NCI-H2081 treated with DMSO at 0.1 percent for 48 hours (cell line): ENCODE measurements around the gene AOAH.

ENCODE experiments used
- DNase-seq: peaks from one replicate; lab custom pipeline; 2025; lab: John Stamatoyannopoulos, UW

The AOAH gene

DNA sequence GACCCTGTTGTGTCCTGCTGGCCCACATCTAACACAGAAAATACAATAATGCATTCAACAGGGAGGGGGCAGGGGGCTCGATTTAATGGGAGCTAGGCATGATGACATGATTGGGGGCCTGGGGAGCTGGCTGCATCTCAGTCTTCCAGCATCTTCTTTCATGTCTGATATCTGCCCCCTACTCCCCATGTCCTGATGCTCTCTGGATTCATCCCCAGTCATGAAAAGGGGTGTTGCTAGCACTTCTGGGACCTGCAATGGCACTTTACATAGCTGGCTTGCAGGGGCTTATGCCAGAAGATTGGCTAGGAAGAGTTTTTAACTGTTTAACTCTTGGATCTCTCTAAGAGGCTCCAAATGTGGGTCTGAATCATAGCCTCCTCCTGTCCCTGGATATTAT lies 94.9 kb downstream of the AOAH start:
- DNase-seq = no peak

DNA sequence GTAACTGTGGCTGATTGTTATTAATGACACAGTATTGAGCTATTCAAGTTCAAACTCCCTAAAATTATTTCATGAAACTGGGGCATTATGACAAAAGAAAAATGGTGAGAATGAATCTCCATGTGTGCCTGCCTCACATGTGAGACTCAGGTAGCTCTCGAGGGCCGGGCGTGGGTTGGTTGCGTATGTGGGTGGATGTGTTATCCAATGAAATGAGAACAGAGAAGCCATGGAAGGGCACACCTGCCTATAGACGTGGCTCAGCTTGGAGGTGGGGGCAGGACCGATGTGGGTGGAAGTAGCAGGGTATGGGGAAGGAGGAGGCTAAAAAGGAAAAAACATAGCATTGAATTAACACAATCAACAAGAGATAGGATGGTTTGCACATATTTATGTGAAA lies 96.5 kb downstream of the AOAH start:
- no peak for DNase-seq

DNA sequence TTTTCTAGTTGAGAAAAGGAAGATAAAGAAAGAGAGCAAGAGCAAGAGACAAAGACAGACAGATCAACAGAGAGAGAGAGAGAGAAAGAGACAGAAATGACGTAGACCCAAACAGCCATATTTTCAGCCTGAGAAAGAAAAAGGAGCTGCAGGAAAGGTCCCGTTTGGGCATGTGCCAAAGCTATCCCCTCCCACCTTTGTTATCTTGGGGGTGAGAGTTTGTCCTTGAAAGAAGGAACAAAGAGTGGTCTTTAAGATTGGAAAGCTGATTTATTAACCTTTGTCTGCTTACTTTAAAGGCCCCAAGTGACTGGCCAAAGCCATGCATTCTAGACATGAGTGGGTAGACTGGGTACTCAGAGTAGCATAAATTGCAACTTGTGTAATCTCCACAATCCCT lies 98.2 kb downstream of the AOAH start:
- DNase-seq = no peak

DNA sequence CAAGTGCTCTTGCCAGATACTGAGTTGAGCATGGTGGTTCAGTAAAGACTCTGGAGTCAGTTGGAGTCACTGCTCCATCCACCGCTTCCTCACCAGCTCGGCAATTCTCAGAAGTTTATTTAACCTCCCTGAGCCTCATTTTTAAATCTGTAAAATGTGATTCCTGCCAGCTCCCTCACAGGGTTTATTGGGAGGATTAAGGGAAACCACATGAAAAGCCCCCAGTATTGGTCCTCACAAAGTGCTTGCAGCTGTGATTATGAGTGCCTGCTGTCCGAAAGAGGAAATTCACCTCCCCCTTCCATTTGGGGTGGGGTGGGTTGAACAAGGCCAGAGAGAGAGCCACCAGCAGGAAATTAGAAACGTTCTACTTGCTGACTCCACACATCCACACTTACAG lies 99.0 kb downstream of the AOAH start:
- DNase-seq = no peak

DNA sequence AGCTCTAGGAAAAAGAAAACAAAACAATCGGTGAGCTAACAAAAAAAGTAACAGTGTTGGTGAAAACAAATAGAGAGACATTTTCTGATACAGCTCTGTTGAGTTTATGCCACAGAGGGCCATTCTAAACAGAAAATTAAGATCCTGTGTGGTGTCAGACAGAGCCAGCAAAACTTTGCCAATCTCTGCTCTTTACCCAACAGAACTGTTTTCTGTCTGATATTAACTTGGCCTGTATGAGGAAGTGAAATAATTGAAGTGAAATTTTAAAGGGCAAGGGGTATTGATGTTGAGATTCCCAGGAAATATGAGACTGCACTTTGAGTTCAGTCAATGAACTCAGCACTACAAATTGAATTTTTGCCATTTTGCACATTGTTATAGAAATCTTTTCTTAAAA lies 101.0 kb downstream of the AOAH start:
- DNase-seq = no peak

DNA sequence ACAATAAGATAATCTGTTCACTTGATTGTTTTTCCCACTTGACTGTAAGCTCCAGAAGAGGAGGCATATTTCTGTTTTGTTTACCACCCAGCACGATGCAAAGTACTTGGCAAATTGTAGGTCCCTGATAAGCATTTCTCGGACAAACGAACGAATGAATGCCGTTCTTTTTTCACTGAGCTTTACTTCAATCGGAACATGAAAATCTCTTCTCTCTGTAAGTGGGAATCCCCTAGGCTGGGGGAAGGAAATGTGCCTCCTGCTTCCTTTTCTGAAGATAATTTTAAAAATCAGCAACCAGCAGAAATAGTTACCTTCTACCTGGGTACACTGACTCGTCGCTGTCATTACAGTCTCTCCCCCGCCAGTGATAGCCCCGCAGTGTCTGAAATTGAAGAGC lies 102.9 kb downstream of the AOAH start:
- no peak for DNase-seq

DNA sequence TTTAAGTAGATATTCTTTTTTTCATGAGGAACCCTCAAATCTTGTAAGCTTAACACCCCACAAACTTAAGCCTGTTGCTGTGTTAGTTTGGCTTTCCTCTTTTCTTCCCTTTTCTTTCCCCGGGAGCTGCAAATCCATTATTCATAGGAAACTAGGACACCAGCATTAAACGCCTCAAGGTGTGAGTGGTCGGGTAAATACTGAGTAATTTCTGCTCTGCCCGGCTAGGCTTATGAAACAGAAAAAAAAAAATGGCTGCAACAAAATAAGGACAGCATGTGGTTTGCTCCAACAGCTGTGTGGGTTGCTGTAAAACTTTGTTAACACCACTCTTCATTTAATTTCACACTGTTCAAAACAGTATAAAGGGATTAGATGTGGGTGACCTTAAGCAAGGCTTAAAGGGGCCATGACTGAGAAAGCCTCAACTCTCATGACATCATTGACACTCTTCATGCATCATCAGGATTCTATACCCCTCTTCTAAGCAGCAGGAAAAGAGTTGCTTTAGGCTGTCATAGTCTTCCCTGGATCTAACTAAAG lies 104.1 kb downstream of the AOAH start:
- DNase-seq = no peak

DNA sequence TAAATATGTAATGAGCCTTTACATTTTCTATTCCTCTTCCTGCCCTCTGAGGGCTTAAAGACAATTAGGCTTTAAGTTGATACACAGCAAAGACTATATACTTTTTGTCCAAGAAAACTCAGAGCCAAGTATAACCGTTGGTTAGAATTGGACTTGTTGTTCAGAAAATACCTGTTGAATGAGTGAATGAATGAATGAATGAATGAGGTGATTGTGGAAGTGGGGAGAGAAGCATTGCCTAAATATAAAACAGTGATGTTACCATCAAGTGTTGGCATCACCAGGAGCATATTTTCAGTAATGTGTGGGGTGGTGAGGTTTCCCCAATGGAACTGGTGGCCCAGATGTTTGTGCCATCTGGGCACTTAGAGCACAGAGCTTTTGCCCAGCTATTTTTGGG lies 106.9 kb downstream of the AOAH start:
- no peak for DNase-seq

DNA sequence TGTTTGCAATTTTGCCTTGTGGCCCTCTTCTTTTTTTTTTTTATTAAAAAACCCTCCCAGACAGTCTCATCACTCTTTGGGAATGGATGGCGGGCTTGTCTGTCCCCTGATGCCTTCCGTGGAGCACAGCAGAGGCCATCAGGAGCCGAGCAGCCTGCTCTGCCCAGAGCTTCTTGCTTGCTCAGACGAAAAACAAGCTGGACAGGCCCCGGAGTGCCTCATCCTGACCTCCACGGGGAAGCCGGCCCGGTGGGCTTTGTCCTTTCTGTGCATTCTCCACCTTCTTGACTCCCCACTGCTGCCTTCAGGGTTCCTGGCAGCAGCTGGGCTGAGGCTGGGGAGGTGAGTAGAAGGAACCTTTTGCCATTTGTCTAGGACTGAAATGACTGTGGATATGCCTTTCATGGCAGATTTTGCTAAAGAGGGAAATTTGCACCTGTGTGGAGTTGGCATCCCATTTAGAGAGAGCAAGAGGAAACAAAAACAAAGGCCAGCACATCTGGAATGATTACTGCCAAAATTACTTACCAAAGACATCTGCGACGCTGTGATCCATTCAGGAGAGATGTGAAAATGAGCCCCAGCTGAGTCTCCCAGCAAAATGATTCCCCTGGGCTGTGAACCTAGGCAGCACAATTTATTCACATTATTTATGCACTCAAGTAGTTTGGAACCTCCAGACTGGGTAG lies 108.3 kb downstream of the AOAH start:
- DNase-seq = peak; percentile 65

DNA sequence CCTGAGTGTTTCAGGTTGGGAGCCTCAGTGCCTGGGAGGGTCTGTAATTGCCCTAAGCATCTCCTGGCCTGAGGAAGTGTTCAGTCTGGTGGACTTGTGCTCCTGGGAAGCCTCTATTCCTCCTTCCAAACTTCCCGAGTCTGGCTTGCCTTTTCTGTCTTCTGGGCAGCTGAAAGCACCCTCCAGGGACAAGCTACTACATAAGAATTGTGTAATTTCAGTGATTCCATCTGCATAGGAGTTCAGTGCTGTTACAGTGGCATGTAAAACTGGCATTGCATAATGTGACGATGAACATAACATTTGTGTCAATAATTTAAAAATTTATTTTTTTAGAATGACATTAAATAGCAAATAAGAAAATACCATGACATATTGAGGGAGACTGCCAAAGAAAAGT lies 109.3 kb downstream of the AOAH start:
- no peak for DNase-seq

DNA sequence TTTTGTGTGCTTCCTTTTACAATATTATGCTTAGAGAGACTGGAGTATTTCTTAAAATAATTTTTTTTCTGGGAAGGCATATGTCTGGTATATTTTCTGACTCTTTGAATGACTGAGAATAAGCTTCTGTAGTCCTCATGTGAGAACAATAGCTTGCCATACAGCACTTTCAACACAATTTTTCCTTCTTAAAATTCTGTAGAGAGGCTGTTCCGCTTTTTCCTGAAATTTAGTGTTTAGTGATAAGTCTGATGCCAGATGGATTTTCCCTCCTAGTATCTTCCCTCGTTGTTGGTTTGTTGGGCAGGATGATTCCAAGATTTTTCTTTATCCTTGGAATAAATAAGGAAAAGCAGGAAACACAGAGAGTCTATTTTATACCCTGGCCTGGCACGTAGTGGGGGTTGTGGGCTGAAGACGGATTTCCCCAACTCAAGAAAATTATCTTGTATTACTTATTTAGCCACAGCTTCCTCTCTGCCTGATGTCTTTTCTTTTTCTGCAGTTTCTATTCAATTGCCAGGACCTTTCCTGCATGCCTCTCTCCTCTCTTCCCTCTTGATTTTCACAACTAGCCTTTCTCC lies 111.2 kb downstream of the AOAH start:
- DNase-seq = no peak

DNA sequence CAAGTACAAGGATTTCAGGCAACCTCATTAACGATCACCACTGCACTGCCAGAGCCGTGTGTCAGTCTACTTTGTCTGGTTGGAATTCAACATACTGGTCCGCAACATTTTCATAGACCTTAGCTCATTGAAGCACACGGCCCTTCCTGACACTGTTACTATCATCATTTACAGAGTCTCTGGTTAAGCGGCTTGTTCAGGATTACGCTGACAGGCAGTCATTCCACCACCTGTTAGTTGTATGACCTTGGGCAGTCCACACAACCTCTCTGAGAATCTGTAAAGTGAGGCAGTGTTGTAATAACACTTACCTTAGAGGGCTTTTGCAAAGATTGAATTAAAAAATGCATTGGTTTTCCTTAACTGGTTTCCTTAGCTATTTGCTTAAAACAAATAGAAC lies 112.6 kb downstream of the AOAH start:
- no peak for DNase-seq

DNA sequence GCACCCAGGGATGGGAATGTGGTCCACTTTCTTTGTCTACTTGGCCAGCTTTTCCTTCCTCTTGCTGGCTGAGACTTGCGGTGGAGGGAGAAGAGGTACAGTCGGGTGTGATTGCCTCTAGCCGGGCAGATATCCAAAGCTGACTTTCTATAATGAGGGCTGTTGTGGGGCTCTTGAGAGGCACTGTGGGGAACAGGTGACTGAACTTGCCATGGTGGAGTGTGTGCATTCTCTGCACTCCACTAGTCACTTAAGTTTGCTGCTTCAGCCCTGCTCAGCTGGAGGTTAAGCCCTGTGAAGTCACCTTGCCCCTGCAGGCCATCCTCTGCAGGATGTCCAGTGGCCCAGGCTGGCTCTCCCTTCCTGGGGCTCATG lies 116.6 kb downstream of the AOAH start:
- DNase-seq = no peak

DNA sequence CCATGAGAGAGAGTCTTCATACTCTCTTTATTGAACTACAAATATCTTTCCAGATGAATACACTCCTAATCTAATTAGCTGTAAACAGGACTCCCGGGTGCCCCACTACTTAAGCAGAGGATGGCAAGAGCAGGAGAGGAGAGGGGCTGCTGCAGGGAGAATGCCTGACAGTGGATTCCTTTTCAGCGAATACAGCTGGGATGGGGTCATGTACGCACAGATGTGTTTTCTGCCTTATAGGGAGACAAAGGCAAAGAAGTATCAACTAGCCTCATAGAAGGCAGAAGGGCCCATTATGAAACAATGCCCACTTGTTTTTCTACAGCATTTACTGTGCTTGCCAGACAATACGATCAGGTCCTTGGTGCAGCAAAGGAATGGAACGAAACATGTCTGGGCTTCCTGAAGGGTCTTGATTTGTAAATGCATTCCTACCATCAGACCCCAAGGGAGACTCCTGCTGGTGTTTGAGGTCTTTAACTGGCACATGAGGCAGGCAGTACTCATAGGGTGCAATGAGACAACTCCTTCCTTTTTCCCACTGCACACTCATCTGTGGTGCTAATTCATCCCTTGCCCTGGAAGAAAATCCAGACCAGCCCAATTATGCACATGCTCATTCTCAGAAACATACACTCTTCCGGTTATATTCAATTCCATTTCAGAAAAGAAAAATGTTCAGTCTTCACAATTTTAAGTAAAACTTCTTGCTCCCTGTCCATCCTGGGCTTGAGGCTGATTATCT lies 117.1 kb downstream of the AOAH start:
- no peak for DNase-seq

DNA sequence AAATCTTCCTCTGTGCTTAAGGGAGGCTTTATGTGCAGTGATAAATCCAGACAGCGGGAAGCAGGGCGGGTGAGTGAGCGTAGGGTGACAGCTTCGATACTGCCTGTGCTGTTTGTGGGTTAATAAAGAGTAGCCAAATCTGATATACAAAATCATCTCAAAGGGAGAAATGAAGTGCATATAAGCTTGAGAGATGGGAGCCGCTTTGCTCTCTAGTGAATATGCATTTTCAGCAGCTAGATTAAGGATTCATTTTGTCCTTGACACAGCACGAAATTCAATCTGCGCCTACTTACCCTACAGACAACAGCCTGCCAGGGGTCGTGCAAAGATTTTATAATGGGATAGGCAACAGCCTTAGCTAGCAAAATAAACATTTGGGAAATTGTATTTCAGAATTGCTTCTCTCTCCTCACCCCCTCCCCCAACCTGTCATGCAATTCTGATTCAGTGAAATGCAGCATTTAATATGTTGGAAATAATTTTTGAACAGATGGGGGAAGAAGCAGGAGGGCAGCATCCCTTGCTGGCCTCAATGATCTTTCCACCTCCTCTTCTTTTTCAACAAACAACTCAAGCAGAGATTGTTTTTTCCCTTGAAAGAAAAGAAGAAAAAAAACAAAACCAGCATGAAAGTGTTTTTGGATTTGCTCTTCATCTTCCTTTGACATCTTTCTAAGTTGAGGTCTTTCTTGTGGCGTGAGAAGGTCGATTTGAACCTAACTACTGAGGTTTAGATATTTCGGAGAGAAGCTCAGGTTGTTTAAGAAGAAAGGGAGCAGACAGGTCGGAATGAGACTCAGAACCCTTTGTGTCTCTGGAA lies 117.9 kb downstream of the AOAH start:
- DNase-seq = no peak

DNA sequence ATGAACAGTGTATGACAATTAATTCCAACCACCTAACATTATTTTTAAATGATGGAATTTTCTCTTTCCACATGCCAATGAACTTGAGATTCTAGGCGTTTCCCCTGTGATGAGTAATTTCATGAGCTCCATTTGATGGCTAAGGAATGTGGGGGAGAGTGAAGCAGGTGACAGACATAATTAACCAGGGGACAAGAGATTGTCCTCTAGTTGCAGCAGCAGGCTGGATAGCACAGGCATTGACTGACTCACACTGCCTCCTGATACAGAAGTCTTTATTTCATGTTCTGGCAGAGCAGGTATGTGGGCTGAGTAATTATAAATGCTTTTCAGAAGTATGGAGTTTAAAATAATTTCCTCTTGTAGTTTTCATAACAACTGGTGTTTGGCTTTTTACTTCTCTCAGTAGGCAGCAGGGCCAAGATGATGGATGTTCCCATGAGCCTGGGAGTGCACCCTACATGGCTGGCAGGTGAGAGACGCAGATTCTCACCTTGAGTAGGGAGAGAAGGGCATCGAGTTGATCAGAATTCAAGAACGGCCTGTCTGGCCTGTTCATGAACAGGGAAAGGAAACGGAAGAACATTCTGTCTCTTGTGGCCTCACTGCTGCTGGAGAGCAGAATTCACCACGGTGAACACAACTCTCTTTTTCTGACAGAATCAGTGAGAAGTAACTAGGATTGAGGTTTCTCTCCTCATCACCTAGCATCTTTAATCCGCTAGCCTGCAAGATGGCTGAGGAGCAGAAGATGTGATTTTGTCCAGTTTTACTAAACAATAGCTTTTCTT lies 118.8 kb downstream of the AOAH start:
- DNase-seq = no peak

DNA sequence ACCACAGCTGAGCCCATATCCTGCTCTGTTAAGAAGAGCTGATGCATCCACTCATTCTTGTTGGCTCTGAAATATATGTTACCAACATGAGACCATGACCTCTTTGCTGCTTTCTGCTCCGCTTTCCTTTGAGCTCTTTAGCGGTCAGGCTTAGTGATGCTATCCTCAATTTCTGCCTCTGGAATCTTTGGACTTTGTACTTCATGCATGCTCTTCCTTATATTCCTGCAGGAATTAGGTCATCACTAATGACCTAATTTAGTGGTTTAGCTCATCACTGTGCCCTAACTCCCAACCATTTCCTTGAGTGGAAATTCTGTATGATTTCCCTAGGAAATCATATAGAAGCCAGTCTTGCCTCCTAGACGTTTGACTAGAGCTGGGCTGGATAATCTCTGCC lies 119.5 kb downstream of the AOAH start:
- DNase-seq = no peak

DNA sequence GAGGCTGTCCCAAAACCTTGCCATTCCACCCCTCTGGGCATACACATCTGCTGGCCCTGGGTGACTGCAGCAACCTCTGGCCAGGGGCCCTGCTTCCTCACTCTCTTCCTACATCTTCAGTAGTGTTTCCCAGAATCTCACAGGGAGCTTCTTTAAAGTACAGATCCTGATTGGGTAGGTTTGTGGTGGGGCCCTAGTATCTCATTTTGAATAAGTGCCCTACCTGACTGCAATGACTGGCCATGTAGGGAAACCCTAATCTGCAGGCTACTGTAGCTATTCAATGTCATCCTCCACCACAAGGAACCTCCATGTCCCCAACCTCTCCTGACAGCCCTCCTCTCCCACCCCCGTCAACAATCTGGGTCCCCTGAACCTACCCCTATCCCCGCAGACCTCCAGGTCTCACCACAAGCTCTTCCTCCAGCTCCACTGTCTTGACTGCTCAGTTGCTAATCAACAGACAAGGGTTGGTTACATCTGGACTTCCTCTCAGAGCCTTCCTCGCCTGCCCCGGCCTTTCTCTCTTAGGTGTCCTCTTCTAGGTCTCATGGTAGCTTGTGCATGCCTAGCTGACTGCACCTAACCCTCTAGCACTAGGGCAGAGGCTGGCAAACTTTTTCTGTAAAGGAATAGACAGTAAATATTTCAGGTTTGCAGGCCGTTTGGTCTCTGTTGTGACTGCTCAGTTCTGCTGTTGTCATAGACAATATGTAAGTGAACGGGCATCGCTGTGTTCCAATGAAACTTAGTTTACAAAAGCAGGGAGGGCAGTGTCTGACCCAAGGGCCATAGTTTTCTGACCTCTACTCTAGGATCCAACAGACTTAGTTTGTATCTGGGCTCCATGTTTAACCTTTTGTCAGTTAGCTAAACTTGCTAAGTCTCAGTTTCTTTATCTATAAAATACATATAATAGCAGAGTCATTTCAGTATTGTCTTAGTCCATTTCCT lies 121.1 kb downstream of the AOAH start:
- DNase-seq = no peak

DNA sequence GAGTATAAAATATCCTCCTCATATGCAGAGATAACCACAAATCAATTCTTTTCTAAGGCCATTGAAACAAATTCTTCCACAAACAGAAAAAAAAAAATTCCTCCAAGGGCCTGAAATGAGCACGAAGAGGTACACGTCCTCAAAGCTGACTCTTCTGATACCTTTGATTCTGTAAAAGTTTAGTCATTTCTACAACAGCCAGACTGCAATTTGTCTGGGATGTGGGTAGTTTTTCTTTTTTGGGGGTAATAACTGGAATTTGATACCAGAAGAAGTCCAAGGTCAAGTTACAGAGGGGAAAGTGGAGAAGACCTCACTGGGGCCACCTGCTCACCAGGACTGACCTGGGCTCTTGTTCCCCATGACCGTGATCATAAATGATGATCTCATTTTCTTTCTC lies 121.8 kb downstream of the AOAH start:
- DNase-seq = no peak

DNA sequence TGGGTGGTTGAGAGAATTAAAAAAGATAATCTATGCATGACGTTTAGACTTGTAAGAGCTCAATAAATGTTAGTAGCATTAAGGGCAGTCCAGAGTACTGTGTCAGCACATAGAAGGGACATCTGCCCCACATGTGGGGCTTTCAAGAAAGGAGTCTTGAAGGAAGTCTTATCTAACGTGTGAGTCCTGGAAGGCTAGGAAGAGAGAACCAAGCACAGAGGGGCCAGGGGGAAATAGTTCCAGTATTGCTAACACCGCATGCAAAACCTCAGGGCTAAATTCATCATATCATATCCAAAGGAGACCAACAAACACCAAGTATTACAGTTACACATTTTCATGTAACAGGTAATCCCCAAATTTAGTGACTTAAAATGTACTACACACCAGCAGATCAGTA lies 122.7 kb downstream of the AOAH start:
- no peak for DNase-seq
